HFFc6 (cell line): ENCODE measurements around the gene DDI2. TPM values are rescaled to one million over a fixed set of nuclear protein-coding genes. Genes with fewer than 3 reads are reported as not detected.

Experiments
- DNase-seq: peaks from one replicate; pipeline ENCODE4 v3.0.0-alpha.2; 2018
- H3K27ac Mint-ChIP-seq: 2 replicates; pipeline ENCODE4 v1.8.0; 2020; ENCODE audit warnings: mild to moderate bottlenecking, mixed read lengths
- H3K27me3 Mint-ChIP-seq: 2 replicates; pipeline ENCODE4 v1.8.0; 2021; ENCODE audit warnings: mild to moderate bottlenecking, moderate library complexity, mixed read lengths; ENCODE audit not compliant: insufficient read depth
- H3K36me3 Mint-ChIP-seq: 2 replicates; pipeline ENCODE4 v1.8.0; 2021; ENCODE audit warnings: low read depth, mixed read lengths
- H3K4me1 Mint-ChIP-seq: 2 replicates; pipeline ENCODE4 v1.8.0; 2020; ENCODE audit warnings: low read depth, mixed read lengths
- H3K4me3 Mint-ChIP-seq: 2 replicates; pipeline ENCODE4 v1.8.0; 2020; ENCODE audit warnings: mild to moderate bottlenecking, moderate library complexity, mixed read lengths
- H3K9me3 Mint-ChIP-seq: 2 replicates; pipeline ENCODE4 v1.8.0; 2020; ENCODE audit warnings: mild to moderate bottlenecking, mixed read lengths
- CTCF ChIP-seq: fragments of 200-600 bp; sonication (generic); IDR thresholded peaks from 2 replicates; pipeline ENCODE4 v1.5.0; 2021; ENCODE audit warnings: antibody characterized with exemption, mild to moderate bottlenecking
- total RNA-seq, 6 experiments: library from RNA; stranded (reverse); fragmentation: NEBNext Ultra II Directional; extraction: Animal tissue kit (Norgen Biotek cat#: 25700); gene quantifications; 2 replicates in 1 of 6; 3 replicates in 5 of 6; pipeline ENCODE4 v1.2.3, GENCODE V29; 2021

DDI2 gene
- total RNA-seq, 6 experiments from 2014 or later, result 11.6 to 15.3 (median 13.3) TPM

GRCh38 chr1:15583016-15583706 is 34.1 kb upstream of the DDI2 start:
- H3K36me3 Mint-ChIP-seq, result no peaks in the 10 kb centered on the region; the same call in 1 of the 2 replicates

DNA sequence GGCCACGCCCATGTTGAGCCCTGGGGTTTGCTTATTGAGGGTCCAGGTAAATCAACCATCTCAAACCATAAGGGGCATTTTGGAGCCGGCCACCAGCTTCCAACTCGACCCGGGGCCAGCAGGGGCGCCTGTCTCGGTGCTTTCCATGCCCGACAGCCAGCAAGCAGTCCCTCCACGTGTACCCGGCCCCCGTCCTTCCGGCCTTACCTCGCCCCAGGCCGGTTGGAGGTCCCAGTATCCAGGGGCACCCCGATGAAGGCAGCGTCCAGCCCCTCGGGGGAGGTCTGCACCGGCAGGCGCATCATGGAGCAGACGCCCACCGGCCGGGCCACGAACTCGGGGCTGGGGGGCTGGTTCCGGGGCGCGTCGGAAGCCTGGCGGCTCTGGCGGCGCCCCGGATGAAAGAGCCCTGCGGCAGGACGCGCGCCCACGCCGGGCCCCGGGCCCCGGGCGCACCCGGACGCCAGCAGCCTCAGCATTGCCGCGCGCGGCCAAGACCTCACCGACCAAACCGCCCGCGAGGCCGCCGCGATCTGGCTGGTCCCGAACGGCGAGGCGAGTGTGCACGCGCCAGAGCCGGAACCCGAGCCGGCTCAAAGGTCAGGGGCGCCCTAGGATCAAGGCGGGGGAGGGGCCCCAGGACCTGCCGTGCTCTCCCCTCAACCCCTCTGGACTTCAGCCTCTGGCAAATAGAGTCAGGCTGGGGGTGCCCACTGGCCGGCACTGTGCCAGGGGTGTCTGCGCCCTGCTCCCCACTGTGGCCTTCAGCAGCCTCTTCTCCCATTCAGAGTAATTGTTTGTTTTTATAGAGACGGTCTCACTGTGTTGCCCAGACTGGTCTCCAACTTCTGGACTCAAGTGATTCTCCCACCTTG is 32.5 kb upstream of the DDI2 start, which contains the start of gene AGMAT:
Gene AGMAT, minus strand, starts transcription at position 563 of the 875 bp plus-strand sequence. Its CDS starts 84 bp downstream, at position 479.
- peak; percentile 43; the same call in 1 of the 2 replicates for TF ChIP-seq CTCF
- Mint-ChIP-seq H3K9me3 (peaks cover 7% of the 10 kb centered on the region; the same call in 1 of the 2 replicates), H3K27ac (no peak within 1 kb of the TSS), H3K4me1 (no peaks in the 10 kb centered on the region), H3K27me3 (peaks cover 9% of the 10 kb centered on the region), H3K4me3 (no peak within 1 kb of the TSS), H3K36me3 (no peaks in the 10 kb centered on the region; the same call in 1 of the 2 replicates)
- no peak for DNase-seq

More at GRCh38 chr1:15583016-15583706, 34.1 kb upstream of the DDI2 start:
- TF ChIP-seq CTCF, result no peak
- no peak overlapping the region for H3K27ac Mint-ChIP-seq
- H3K9me3 Mint-ChIP-seq, result peaks cover 3% of the 10 kb centered on the region; the same call in 1 of the 2 replicates
- no peak overlapping the region for H3K4me3 Mint-ChIP-seq
- no peaks in the 10 kb centered on the region for H3K4me1 Mint-ChIP-seq
- H3K27me3 Mint-ChIP-seq, result peaks cover 9% of the 10 kb centered on the region
- no peak for DNase-seq

GRCh38 chr1:15592285-15592684 is 25.0 kb upstream of the DDI2 start:
- H3K27me3 Mint-ChIP-seq, result peaks cover 5% of the 10 kb centered on the region; the same call in 1 of the 2 replicates
- DNase-seq, result no peak
- no peak overlapping the region for H3K27ac Mint-ChIP-seq
- H3K9me3 Mint-ChIP-seq, result peaks cover 7% of the 10 kb centered on the region; the same call in 1 of the 2 replicates
- no peaks in the 10 kb centered on the region; the same call in 1 of the 2 replicates for H3K36me3 Mint-ChIP-seq
- no peak overlapping the region for H3K4me3 Mint-ChIP-seq
- H3K4me1 Mint-ChIP-seq, result peaks cover 8% of the 10 kb centered on the region
- no peak for TF ChIP-seq CTCF

DNA sequence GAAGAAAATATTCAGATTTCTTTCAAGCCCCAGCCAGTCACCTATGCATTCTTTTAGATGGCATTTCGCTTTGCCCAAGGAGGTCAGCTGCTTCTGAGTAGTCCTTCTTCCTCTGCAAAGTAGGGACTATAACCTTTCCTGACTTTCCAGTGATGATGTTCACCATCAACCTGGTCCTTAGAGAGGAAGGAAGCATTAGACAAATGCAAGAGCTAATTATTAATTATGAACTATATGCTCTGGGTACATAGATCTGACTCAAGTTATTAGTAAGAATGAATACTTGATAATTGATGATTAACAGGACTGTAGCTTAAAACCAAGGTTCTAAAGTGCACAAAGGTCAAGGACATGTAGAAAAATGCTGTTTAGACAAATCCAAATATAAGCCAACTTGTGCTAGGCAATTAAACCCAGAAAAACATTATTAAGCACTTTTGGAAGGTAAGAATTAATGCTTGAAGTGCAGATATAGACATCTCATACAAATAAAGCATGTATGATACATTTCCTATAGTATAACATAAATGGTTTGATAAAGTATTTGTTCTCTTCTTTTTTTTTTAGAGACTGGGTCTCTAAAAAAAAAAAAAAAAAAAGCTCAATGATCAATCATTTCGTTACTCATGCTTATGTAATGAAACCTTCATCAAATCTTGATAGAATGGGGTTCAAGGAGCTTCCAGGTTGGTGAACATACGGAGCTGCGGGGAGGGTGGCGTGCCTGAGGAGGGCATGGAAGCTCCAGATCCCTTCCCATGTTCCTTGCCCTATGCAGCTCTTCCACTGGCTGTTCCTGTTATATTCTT is 21.2 kb upstream of the DDI2 start:
- no peak for TF ChIP-seq CTCF
- Mint-ChIP-seq H3K27me3 (peaks cover 6% of the 10 kb centered on the region; the same call in 1 of the 2 replicates), H3K4me3 (no peak overlapping the region), H3K9me3 (no peaks in the 10 kb centered on the region), H3K27ac (no peak overlapping the region), H3K4me1 (peaks cover 8% of the 10 kb centered on the region), H3K36me3 (no peaks in the 10 kb centered on the region)
- DNase-seq, result no peak

GRCh38 chr1:15598436-15598835 is 18.8 kb upstream of the DDI2 start:
- no peaks in the 10 kb centered on the region; the same call in 1 of the 2 replicates for H3K36me3 Mint-ChIP-seq
- H3K27ac Mint-ChIP-seq, result no peak overlapping the region
- peaks cover 6% of the 10 kb centered on the region; the same call in 1 of the 2 replicates for H3K27me3 Mint-ChIP-seq
- DNase-seq, result no peak
- H3K9me3 Mint-ChIP-seq, result no peaks in the 10 kb centered on the region; the same call in 1 of the 2 replicates
- TF ChIP-seq CTCF, result no peak
- H3K4me1 Mint-ChIP-seq, result peaks cover 16% of the 10 kb centered on the region
- no peak overlapping the region for H3K4me3 Mint-ChIP-seq
